GM10266 (cell line): Measurements from ENCODE around the gene NUAK1.

Experiments used
- DNase-seq: peaks from one replicate; pipeline ENCODE4 v3.0.0; 2012; ENCODE audit errors: extremely low spot score
- TF ChIP-seq, protein P1 (sequence below): IDR thresholded peaks from 2 replicates; pipeline ENCODE4 v1.5.1; 2012; ENCODE audit warnings: mild to moderate bottlenecking, low read depth; ENCODE audit not compliant: control insufficient read depth, insufficient read depth; ENCODE audit errors: missing control alignments

Gene NUAK1

GRCh38 chr12:106074361-106074705, 64.4 kb downstream of the NUAK1 start:
- DNase-seq, result no peak
- TF ChIP-seq, protein P1, sequence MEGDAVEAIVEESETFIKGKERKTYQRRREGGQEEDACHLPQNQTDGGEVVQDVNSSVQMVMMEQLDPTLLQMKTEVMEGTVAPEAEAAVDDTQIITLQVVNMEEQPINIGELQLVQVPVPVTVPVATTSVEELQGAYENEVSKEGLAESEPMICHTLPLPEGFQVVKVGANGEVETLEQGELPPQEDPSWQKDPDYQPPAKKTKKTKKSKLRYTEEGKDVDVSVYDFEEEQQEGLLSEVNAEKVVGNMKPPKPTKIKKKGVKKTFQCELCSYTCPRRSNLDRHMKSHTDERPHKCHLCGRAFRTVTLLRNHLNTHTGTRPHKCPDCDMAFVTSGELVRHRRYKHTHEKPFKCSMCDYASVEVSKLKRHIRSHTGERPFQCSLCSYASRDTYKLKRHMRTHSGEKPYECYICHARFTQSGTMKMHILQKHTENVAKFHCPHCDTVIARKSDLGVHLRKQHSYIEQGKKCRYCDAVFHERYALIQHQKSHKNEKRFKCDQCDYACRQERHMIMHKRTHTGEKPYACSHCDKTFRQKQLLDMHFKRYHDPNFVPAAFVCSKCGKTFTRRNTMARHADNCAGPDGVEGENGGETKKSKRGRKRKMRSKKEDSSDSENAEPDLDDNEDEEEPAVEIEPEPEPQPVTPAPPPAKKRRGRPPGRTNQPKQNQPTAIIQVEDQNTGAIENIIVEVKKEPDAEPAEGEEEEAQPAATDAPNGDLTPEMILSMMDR, result no peak

DNA sequence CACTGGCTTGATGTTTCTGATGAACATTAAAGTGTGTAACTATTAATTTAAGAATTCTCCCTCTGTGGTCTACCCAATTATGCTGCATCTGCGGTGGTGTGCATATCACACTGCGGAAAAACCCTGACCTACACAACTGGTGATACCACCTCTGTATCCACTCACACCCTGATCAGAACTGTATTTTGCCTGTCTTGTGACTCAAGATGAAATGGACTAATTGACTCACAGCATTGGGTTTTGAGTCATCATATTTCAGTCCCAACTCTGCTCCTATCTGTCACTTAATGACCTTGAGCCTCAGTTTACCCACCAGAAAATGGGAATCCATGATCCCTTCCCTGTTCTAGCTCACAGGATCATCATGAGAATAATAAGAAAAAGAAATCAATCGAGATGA, 65.6 kb downstream of the NUAK1 start:
- DNase-seq, result no peak
- TF ChIP-seq, protein P1, result no peak

DNA sequence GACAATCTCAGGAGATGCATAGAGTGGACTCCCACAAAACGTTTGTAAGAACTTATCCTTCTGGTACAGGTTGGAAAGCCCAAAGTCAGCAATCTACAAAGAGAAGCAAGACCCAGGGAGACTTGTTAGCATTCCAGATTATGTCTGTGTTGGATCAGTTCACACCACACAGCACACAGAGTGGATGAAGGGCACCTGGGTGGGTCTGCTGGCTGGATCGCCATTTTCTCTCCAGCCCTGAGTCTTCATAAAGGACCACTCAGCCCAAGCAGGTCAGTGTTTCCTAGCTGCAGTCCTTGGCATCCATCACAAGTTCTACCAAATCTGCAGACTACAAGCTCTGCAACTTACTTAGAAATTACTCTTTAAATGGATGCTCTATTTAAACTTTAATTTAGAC, 66.0 kb downstream of the NUAK1 start:
- no peak for DNase-seq
- TF ChIP-seq, protein P1, result no peak

DNA sequence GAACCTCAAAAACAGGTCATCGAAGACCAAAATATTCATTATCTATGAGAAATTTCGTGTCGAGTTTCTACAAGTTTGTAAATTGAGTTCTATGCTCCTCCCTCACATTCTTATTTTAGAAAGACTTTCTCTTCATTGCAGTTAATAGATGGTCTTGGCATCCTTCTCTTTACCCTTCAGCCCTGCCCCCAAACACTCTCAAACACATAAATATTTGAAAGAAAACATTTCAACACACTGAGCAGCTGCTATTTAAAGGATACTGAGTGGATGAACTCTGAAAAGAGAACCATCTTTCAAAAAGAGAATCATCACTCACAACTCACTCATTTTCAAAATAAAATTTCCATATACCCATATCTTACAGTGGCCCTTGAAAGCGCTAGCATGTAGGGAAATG, 67.1 kb downstream of the NUAK1 start:
- TF ChIP-seq, protein P1, result no peak

DNA sequence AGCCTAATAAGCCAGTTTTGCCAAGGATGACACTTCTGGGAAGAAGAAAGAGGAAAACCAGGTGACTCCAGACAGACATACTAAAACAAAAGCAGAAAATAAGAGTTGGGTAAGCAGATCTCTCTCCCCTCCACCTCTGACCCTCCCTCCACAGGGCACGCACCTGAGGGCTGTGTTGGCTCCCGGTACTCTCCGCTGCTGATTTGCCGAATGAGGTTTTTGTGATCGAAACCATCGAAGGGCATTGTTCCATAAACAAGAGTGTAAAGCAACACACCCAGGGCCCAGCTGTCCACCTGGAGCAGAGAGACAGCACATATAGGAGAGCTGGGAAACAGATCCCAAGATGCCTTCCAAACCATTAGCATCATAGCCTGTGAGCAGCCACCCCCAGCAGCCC, 68.1 kb downstream of the NUAK1 start:
- DNase-seq, result no peak

More for the DNA sequence above, 67.1 kb downstream of the NUAK1 start:
- DNase-seq, result no peak

DNA sequence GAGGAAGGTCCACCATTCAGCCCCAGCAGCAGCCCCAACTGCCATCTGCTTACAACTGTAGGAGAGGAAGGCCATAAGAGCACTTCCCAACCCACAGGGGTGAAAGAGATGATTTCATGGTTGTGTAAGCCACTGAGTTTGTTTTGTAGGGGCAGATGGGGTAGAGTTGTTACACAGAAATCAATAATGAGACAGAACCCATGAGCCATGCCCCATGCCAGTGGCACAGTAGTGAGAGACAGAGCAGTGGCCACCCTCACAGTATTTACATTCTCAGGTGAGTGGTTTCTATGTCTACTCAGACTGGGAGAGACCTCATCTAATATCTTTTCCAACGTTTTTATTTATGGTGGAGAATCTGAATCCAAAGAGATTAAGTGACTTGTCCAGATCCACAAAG, 68.6 kb downstream of the NUAK1 start:
- no peak for DNase-seq
- TF ChIP-seq, protein P1, result no peak

More for the DNA sequence above, 68.1 kb downstream of the NUAK1 start:
- TF ChIP-seq, protein P1, result no peak

- DNase-seq, result no peak
- TF ChIP-seq, protein P1, result no peak
Measured at GRCh38 chr12:106068296-106068695, 70.5 kb downstream of the NUAK1 start.
